T1000 (cell line): Measurements from ENCODE around the gene RAD54L.
"Not testable (repeated sequence)": the region's sequence is repeated elsewhere in the genome, so short reads cannot be mapped to it uniquely, and the experiment has no call there.

ENCODE experiments used
- DNase-seq: peaks from one replicate; lab custom pipeline; 2025; ENCODE audit warnings: mixed read lengths; lab: John Stamatoyannopoulos, UW

The RAD54L gene

GRCh38 chr1:46247436-46248121 lies at the start of gene RAD54L:
Gene RAD54L, plus strand, starts transcription at chr1:46247763. Its CDS starts 643 bp downstream, at chr1:46248406.
- peak; percentile 98 for DNase-seq

- peak; percentile 36 for DNase-seq
Measured at GRCh38 chr1:46197964-46198811, 49.4 kb upstream of the RAD54L start, which contains the start of gene POMGNT1. Gene POMGNT1, minus strand, starts transcription at chr1:46198434. Its CDS starts 613 bp downstream, at chr1:46197821.

GRCh38 chr1:46199233-46199749 lies 48.3 kb upstream of the RAD54L start:
- DNase-seq: no peak

GRCh38 chr1:46203738-46204405 lies 43.7 kb upstream of the RAD54L start:
- DNase-seq: no peak

GRCh38 chr1:46204406-46204742 lies 43.2 kb upstream of the RAD54L start:
- no peak for DNase-seq

- no peak for DNase-seq
Measured at GRCh38 chr1:46205141-46205540, 42.4 kb upstream of the RAD54L start.

GRCh38 chr1:46205791-46206190 lies 41.8 kb upstream of the RAD54L start:
- DNase-seq: no peak

GRCh38 chr1:46206399-46206798 lies 41.2 kb upstream of the RAD54L start:
- no peak for DNase-seq

- DNase-seq: no peak
Measured at GRCh38 chr1:46210561-46210960, 37.0 kb upstream of the RAD54L start.

GRCh38 chr1:46211051-46211450 lies 36.5 kb upstream of the RAD54L start:
- no peak for DNase-seq

GRCh38 chr1:46215504-46215903 lies 32.1 kb upstream of the RAD54L start:
- DNase-seq: no peak

GRCh38 chr1:46218443-46218842 lies 29.1 kb upstream of the RAD54L start:
- DNase-seq: no peak

- no peak for DNase-seq
Measured at GRCh38 chr1:46219551-46220520, 27.7 kb upstream of the RAD54L start.

- DNase-seq: no peak
Measured at GRCh38 chr1:46220808-46221207, 26.8 kb upstream of the RAD54L start.

GRCh38 chr1:46221749-46222148 lies 25.8 kb upstream of the RAD54L start:
- DNase-seq: no peak

GRCh38 chr1:46223055-46223454 lies 24.5 kb upstream of the RAD54L start:
- not testable (repeated sequence) for DNase-seq

- peak; percentile 83 for DNase-seq
Measured at GRCh38 chr1:46223472-46223943, 24.1 kb upstream of the RAD54L start.

GRCh38 chr1:46224966-46225365 lies 22.6 kb upstream of the RAD54L start:
- DNase-seq: no peak

GRCh38 chr1:46231231-46231630 lies 16.3 kb upstream of the RAD54L start:
- DNase-seq: not testable (repeated sequence)

- DNase-seq: no peak
Measured at GRCh38 chr1:46236882-46237281, 10.7 kb upstream of the RAD54L start.

- peak; percentile 53 for DNase-seq
Measured at GRCh38 chr1:46238865-46239264, 8.7 kb upstream of the RAD54L start.
